Measurements from ENCODE around the gene KIF7. TPM values are rescaled to one million over a fixed set of nuclear protein-coding genes. Genes with fewer than 3 reads are reported as not detected.
A peak's percentile ranks its signal among the peaks of the same experiment; 100 is the strongest.

KIF7 gene
- total RNA-seq, 4 donors from 2014 or later: 10.8 to 23.6 (median 18.9) TPM

DNA sequence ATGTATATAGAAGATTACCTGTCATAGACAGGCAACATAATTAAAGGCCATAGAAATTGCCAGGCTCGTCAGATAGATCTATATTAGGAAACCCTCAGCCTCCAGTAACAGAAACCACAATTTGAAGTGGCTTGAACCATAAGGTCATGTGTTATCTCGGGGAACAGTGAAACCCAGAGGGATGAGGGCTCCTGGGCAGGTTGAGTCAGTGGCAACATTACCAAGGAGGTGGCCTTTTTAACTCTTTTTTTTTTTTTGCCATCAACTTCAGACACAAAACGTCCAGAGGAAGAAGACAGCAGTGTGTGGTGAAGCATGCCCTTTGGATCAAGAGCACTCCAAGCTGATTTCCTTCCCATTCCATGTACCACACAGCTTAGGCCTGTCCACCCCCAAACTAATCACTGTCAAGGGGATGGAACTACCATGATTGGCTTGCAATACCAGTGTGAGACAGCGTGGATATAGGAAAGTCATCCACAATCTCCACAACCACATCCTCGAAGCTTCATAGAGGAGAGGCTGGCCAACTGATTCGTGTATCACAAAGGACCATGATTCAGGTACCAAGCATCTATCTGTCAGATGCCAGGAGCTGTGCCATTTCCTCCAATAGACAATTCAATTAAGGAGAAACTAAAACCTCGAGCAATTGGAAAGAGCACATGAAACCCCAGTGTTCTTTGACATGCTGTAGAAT, 999 bp upstream of the KIF7 start:
- Histone ChIP-seq H3K36me3 (peaks cover 0 to 9% (median 4%) of the 10 kb centered on the region in 4 donors), H3K9me3 (no peaks in the 10 kb centered on the region), H3K4me3 (no peak overlapping the region), H3K27me3 (peaks cover 0 to 11% (median 0%) of the 10 kb centered on the region in 4 donors), H3K4me1 (peaks cover 6 to 33% (median 20%) of the 10 kb centered on the region in 4 donors), H3K27ac (replicated peaks in 1 of 4) (peak overlapping the region in 3 of 4 donors; percentile 71 to 88 (median 78))
- TF ChIP-seq, protein P1, sequence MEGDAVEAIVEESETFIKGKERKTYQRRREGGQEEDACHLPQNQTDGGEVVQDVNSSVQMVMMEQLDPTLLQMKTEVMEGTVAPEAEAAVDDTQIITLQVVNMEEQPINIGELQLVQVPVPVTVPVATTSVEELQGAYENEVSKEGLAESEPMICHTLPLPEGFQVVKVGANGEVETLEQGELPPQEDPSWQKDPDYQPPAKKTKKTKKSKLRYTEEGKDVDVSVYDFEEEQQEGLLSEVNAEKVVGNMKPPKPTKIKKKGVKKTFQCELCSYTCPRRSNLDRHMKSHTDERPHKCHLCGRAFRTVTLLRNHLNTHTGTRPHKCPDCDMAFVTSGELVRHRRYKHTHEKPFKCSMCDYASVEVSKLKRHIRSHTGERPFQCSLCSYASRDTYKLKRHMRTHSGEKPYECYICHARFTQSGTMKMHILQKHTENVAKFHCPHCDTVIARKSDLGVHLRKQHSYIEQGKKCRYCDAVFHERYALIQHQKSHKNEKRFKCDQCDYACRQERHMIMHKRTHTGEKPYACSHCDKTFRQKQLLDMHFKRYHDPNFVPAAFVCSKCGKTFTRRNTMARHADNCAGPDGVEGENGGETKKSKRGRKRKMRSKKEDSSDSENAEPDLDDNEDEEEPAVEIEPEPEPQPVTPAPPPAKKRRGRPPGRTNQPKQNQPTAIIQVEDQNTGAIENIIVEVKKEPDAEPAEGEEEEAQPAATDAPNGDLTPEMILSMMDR (IDR thresholded peaks at IDR 0.05): no peak
- TF ChIP-seq POLR2AphosphoS5 (IDR thresholded peaks at IDR 0.05): no peak
- TF ChIP-seq POLR2A (IDR thresholded peaks at IDR 0.05; ENCODE audit: low read depth): no peak
- no peak for TF ChIP-seq EP300 (IDR thresholded peaks at IDR 0.05)
- intact Hi-C loops (cut with DNase I): no loop called here
- DNase-seq (ENCODE audit: extremely low spot score): no peak
- 78% methylated on average over 7 of the region's 7 CpGs for WGBS

DNA sequence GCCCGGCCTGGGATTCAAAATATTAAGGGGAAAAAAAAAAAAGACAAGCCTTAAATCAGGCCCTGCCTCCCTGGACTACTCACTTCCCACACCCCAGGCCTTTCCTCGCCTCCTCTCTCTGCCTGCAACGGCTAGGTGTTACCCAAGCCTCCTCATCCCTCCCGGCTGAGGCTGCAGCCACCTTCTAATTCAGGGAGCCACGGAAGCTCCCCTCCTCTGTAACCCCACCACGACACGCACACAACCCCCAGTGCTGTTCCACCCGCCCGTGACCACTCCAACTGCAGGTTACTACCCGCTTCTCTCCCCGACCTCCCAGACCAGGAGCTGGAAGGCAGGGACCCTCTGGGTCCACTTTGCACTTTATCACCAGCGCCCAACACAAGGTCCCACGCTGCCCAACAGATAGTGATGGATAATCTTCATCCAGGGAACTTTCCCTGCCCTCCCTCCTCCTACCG, 936 bp downstream of the KIF7 start:
- peaks cover 0 to 11% (median 0%) of the 10 kb centered on the region in 4 donors for H3K27me3 ChIP-seq
- H3K27ac ChIP-seq (replicated peaks in 1 of 4): peak overlapping the region; percentile 71 to 88 (median 83)
- WGBS: 31% methylated on average over 14 of the region's 14 CpGs
- H3K9me3 ChIP-seq: no peaks in the 10 kb centered on the region
- peaks cover 6 to 33% (median 20%) of the 10 kb centered on the region in 4 donors for H3K4me1 ChIP-seq
- H3K4me3 ChIP-seq: peak overlapping the region; percentile 61 to 87 (median 74)
- TF ChIP-seq POLR2AphosphoS5 (IDR thresholded peaks at IDR 0.05) (no peak), EP300 (IDR thresholded peaks at IDR 0.05) (no peak), POLR2A (IDR thresholded peaks at IDR 0.05; ENCODE audit: low read depth) (no peak)
- TF ChIP-seq, protein P1 (IDR thresholded peaks at IDR 0.05): no peak
- DNase-seq (ENCODE audit: extremely low spot score): no peak
- intact Hi-C loops (cut with DNase I): no loop called here
- H3K36me3 ChIP-seq: peaks cover 0 to 18% (median 8%) of the 10 kb centered on the region in 4 donors

DNA sequence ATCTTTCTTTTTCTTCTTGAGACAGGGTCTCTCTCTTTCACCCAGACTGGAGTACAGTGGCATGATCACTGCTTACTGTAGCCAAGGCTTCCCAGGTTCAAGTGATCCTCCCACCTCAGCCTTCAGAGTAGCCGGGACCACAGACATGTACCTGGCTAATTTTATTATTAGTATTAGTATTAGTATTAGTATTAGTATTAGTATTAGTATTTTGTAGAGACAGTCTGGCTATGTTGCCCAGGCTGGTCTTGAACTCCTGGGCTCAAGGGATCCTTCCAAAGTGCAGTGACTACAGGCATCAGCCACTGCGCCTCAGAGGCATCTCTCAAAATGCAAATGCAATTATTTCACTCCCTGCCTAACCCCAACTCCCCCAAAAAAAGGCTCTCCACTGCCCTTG, 1.7 kb downstream of the KIF7 start:
- TF ChIP-seq POLR2AphosphoS5 (IDR thresholded peaks at IDR 0.05): no peak
- TF ChIP-seq EP300 (IDR thresholded peaks at IDR 0.05): no peak
- no peak for TF ChIP-seq POLR2A (IDR thresholded peaks at IDR 0.05; ENCODE audit: low read depth)
- TF ChIP-seq, protein P1 (IDR thresholded peaks at IDR 0.05): no peak
- DNase-seq (ENCODE audit: extremely low spot score): no peak
- WGBS: 89% methylated on average over 2 of the region's 2 CpGs
- Histone ChIP-seq H3K27ac (replicated peaks in 1 of 4) (no peak overlapping the region), H3K9me3 (no peaks in the 10 kb centered on the region), H3K36me3 (peaks cover 0 to 26% (median 11%) of the 10 kb centered on the region in 4 donors), H3K4me1 (peaks cover 6 to 33% (median 20%) of the 10 kb centered on the region in 4 donors), H3K4me3 (no peak overlapping the region), H3K27me3 (peaks cover 0 to 11% (median 0%) of the 10 kb centered on the region in 4 donors)
- intact Hi-C loops (cut with DNase I): no loop called here

DNA sequence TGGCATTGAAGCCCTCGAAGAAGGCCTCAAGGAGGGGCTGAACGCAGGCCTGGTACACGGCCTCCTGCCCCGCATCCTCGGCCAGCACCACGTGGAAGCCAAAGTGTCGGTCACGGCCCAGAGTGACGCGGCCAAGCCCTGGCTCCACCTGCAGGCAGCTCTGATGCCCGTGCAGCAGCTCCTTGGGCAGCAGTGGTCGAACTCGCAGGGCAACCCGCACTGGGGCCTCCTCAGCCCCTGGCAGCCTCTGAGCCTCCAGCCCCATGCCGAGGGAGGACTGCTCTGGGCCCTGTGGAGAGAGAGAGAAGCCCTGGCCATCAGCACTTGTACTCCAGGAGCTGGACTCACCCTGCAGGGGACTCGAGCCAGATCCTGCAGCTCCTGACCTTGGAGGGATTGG, 2.6 kb downstream of the KIF7 start:
- Histone ChIP-seq H3K9me3 (no peaks in the 10 kb centered on the region), H3K27ac (replicated peaks in 1 of 4) (no peak overlapping the region), H3K4me1 (peaks cover 6 to 34% (median 20%) of the 10 kb centered on the region in 4 donors), H3K4me3 (no peak overlapping the region), H3K27me3 (peaks cover 0 to 11% (median 0%) of the 10 kb centered on the region in 4 donors), H3K36me3 (peaks cover 0 to 32% (median 12%) of the 10 kb centered on the region in 4 donors)
- TF ChIP-seq EP300 (IDR thresholded peaks at IDR 0.05): no peak
- TF ChIP-seq, protein P1 (IDR thresholded peaks at IDR 0.05): no peak
- TF ChIP-seq POLR2AphosphoS5 (IDR thresholded peaks at IDR 0.05): no peak
- TF ChIP-seq POLR2A (IDR thresholded peaks at IDR 0.05; ENCODE audit: low read depth): no peak
- 98% methylated on average over 7 of the region's 16 CpGs for WGBS
- intact Hi-C loops (cut with DNase I): no loop called here
- no peak for DNase-seq (ENCODE audit: extremely low spot score)

Measured in esophagus muscularis mucosa (tissue), 4 donors.